NK-92 (cell line): Measurements from ENCODE around the gene BRAT1.
"Not testable (repeated sequence)": the region's sequence is repeated elsewhere in the genome, so short reads cannot be mapped to it uniquely, and the experiment has no call there.

Experiments
- DNase-seq: peaks from one replicate; lab custom pipeline; 2025; ENCODE audit not compliant: unreplicated experiment; lab: John Stamatoyannopoulos, UW

BRAT1 gene

DNA sequence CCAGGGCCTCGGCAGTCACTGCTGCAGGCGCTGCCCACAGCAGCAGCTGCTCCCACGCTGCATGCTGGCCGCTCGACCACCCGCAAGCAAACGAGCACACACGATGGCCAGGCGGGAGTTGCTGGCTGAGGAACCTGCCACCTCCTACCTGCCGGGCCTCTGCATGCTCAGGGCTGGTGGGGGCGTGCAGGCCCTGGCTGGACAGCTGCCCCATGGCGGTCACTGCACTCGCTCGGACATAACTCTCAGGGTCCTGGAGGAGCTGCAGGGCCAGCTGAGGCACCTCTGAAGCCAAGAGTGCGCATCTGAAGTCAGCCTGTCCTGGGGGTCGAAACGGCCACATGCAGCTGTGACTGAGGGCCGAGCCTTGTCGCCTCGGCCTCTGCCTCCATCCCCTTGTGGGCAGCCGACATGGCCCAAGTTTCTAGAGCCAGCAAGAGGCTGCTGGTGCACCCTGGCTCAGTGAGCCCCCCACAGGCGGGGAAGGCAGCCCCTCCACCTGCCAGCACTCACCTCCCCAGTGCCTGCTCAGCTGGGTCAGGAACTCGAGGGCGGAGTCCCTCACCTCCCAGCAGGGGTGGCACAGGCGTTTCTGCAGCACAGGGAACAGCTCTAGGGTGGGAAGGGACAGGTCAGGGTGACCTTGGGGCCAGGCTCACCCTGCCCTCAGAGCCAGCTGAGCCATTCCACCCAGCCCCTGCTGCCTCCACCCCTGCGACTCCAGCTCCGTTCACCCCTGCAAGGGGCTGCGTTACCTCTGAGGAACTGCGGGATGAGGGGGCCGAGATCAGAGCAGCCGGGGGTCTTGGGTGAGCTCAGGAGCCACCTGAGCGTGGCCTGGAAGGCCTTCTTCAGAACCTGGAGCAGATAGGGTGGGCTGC, 16.1 kb downstream of the BRAT1 start:
- DNase-seq, result no peak

DNA sequence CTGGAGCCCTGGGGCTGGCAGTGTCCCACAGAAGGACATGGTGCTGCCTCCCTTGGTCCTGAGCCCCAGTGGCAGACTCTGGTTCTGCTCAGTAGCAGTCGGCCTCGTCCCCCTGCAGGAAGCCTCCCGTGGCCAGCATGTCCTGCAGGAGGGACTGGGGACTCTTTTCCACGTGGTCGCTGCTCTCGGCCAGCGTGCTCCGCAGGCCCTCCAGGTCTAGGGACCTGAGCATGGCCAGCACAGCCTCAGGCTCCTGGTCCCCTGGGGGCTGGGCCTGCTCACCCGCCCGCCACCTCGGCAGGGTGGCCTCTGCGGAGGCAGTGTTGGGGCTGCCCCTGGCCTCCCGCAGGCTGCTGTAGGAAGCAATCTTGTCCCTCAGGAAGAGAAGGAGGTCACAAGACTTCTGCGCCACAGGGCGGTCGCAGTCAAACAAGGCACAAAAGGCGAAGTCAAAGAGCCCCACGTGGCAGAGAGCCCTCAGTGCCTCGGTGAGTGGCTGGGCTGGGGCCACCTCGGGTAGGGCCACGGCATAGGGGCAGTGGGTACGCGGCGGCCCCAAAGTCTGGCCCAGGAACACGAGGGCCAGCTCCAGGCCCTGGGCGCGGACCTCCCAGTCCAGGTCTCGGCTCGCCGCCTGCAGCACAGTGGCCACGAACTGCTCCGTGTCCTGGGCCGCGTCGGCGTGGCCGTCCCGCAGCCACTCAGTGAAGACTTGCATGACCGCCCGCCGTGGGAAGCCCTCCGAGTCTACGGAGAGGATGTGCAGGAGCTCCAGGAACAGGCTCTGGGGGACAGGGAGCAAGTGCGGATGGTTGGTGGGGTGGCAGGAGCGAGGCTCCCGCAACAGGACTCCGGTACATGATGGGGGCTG, 17.1 kb downstream of the BRAT1 start:
- DNase-seq, result no peak

DNA sequence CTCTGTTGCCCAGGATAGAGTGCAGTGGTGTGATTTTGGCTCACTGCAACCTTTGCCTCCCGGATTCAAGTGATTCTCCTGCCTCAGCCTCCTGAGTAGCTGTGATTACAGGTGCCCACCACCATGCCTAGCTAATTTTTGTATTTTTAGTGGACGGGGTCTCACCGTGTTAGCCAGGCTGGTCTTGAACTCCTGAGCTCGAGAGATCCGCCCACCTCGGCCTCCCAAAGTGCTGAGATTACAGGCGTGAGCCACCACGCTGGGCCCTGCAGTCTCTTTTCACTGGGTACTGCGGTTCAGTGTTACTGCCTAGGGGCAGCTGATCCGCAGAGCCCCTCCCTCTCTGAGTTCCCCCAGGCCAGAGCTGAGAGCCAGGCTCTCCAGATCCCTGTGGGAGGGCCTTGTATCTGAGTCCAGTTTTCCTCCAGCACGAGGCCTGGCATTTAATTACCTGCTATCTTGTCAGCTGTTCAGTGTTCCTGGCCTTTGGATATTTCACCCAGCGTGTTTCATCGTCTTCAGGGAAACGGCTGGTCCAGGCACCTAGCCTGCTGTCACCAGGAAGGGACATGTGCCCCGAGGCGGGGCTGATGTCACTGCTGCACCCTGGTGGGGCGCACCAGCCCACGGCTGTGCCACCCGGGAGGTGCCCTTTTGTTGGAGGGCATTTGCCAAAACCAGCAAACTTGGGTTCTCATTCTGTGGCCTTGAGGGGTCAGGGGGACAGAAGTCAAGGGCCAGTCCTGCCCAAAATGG, 19.3 kb downstream of the BRAT1 start:
- DNase-seq, result not testable (repeated sequence)

DNA sequence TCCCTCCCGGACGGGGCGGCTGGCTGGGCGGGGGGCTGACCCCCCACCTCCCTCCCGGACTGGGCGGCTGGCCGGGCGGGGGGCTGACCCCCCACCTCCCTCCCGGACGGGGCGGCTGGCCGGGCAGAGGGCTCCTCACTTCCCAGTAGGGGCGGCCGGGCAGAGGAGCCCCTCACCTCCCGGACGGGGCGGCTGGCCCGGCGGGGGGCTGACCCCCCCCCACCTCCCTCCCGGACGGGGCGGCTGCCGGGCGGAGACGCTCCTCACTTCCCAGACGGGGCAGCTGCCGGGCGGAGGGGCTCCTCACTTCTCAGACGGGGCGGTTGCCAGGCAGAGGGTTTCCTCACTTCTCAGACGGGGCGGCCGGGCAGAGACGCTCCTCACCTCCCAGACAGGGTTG, 21.1 kb downstream of the BRAT1 start:
- DNase-seq, result not testable (repeated sequence)

DNA sequence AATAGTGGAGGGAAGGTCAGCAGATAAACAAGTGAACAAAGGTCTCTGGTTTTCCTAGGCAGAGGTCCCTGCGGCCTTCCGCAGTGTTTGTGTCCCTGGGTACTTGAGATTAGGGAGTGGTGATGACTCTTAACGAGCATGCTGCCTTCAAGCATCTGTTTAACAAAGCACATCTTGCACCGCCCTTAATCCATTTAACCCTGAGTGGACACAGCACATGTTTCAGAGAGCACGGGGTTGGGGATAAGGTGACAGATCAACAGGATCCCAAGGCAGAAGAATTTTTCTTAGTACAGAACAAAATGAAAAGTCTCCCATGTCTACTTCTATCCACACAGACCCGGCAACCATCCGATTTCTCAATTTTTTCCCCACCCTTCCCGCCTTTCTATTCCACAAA, 21.8 kb downstream of the BRAT1 start:
- DNase-seq, result not testable (repeated sequence)

DNA sequence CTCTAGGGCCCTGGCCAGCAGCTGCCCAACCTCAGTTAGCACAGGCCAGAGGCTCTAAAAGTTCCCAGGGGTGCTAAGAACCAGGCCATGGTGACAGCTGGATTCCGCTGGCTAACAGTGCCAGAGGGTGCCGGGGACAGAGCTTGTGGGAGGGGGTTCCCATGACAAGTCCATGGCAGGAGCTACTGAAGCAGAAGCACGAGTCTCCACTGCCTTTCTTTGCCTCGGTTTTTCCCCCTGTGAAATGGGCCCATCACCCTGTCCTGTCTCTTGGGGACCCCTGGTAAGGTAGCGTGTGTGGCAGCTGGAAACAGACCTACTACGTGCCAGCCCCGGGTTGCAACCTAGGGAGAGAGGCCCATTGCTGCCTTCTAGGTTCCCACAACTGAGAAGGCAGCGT, 22.5 kb downstream of the BRAT1 start:
- not testable (repeated sequence) for DNase-seq

DNA sequence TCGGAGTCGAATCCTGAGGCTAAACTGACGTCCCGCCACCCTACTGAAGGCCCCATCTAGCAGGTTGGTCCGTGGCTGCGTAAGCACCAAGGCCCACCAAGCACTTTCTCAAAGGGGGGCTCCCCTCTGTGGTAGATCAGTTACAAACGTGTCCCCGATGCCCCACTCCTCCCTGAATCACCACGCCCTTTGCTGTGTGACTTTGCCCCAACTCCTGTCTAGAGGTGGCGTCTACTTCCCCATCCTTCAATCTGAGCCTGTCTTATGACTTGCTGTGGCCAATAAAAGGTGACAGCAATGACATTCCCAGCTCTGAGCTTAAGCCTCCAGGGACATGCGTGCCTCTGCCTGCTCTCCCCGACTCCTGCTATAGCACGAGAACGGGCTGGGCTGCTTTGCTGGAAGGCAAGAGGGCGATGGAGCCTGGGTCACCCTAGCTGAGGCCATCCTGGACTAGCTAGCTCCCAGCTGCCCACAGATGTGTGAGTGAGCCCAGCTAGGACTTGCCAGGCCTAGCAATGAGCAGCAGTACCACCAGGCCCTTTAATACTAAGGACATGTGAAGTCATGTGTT, 23.0 kb downstream of the BRAT1 start:
- not testable (repeated sequence) for DNase-seq

DNA sequence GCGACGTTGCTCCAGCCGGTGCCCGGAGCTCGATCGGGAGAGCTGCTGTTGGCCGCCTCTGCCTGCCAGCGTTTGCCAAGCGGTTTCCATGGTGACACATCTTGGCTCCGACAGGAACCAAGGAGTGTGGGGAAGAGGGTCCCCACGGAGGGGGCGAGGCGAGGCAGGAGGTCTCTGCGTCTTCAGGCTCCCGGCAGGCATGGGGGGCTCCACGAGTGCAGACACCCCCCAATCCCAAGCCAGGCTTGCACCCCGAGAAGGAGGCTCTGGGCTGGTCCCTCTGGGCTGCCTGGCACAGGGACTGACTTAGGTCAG, 23.6 kb downstream of the BRAT1 start:
- not testable (repeated sequence) for DNase-seq

DNA sequence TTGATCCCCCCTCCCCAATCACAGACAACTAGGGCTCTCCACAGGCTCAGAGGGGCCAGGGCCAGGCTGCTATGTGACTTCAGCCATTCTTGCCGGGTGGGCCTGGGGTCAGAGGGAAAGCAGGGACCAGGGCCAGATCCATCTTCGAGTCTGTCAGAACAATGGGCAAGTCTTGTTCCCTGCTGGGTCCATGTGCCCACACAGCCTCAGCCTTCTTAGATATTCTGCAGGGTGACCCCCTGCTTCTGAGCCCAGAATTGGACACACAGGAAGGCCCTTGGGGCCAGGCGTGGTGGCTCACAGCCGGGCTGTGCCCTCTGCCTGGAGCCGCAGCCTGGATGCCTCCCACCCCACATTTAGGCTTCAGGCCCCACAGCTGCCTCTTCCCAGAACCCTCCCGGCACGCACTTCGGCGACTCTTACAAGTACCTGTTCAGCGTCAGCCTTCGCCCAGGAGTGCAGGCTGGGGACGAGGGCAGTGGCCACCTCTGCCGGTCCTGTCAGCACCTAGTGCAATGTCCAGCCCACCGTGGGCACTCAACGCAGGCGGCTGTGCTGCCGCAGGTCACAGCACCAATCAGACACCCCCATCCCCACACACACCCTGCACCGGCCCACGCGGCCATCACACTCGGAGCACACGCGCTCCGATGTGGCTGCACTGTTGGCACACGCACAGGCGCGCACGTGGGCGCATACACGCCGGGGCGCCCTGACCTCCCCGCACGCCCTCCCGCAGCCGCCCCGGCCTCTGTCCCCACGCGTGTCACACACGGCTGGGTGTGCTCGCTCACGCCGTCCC, 24.1 kb downstream of the BRAT1 start:
- not testable (repeated sequence) for DNase-seq

DNA sequence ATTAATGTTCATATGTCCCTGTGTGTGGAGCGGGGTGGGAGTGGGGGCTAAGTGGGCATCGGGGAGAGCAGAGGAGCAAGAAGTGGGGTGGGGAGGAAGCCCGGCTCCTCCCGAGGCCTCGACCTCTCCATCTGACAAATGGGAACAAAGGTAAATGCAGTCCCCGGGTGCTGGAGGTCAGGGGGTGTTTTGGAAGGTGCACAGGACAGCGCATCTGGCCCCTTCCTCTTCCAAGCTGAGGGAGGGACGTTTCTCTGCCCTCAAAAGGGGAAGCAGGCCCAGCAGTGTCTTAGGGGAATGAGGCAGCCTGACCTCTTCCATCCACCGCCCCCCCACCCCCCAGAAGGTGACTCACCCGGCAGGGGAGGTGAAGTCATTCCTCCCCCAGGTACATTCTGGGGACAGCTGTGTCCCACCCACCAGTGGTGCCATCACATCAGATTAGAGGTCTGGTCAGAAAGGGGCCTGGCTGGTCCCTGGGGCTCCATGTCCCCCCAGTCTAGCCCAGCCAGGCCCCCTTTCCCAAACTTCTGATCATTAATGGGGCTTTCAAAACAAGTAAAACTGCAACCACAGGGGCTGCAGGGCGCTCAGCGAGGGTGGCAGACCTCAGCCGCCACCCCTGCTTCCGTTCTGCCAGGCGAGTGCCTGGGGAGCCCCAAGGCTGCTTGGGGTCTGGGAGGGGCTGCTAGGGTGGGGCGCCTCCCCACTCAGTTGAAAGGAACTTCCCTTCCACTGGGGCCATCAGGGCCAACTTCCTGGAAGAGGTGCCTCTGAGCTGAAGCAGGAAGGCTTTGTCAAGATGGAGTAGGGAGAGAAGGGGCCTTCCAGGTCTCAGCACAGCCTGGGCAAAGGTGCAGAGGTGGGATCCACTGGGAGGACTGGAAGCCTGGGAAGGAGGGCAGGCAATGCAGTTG, 25.0 kb downstream of the BRAT1 start:
- DNase-seq, result no peak

DNA sequence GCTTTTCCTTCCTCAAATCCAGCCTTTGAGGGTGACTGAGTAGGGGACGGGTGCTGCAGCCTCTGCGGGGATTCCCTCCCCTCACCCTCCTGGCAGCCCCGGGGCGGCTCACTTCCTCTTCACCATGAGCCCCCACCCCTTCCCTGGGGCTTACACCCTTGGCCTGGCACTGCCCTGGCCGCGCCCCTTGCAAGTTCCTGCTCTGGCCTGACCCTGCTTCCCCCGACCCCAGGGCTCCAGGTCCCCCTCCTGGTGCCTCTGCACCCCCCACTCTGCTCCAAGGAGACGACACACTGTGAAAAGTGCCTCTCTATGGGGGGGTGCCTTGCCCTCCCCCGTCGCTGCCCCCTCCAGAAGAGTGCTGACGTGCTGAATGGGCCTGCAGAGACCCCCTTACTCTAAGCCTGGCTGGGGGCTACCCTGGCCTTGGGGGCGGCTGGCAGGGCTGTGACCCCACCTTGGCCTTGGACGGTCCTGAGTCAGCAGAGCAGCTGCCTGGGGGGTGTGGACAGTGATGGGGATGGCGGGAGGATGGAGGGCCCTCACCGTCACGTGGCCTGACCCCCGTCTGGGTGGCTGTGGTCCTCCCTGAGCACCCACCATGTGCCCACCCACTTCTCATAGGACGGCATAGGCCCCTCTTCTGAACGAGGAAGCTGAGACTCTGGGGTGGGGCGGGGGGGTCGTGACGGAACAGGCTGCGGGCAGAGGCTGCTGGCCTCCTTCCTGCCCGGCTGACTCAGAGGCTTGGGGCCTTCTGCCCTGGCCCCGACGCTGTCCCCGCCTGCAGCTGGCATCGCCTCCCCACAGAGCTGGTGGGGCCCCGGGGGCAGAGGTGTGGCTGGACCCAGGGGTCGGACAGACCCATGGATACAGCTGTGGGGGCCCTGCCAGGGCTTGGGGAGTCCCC, 25.9 kb downstream of the BRAT1 start:
- no peak for DNase-seq

DNA sequence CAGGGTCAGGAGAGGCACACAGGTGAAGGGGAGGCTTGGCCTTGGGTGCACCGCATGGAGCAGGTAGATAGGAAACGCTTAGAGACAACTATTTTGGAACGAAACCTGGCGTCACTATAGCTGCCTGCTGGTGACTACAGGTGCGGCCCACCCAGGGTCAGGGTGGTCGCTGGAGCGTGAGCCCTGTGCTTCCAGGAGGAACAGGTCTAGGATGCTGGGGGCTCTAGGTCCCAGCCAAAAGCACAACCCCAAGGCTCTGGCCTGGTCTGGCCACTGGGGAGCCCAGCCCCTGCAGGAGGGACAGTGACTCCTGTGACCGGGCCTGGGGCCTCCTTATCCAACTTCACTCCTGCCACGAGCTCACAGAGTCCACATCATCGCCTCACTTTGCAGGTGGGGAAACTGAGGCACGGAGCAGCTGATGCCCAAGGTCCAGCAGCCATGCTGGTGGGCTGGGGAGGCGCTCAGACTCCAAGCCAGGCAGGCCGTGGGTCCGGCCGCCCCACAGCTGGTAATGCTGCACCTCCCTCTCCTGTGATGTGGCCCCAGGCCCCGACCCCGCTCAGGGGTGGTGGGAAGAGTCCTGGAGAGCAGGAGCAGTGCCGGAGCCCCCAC, 26.7 kb downstream of the BRAT1 start:
- no peak for DNase-seq

DNA sequence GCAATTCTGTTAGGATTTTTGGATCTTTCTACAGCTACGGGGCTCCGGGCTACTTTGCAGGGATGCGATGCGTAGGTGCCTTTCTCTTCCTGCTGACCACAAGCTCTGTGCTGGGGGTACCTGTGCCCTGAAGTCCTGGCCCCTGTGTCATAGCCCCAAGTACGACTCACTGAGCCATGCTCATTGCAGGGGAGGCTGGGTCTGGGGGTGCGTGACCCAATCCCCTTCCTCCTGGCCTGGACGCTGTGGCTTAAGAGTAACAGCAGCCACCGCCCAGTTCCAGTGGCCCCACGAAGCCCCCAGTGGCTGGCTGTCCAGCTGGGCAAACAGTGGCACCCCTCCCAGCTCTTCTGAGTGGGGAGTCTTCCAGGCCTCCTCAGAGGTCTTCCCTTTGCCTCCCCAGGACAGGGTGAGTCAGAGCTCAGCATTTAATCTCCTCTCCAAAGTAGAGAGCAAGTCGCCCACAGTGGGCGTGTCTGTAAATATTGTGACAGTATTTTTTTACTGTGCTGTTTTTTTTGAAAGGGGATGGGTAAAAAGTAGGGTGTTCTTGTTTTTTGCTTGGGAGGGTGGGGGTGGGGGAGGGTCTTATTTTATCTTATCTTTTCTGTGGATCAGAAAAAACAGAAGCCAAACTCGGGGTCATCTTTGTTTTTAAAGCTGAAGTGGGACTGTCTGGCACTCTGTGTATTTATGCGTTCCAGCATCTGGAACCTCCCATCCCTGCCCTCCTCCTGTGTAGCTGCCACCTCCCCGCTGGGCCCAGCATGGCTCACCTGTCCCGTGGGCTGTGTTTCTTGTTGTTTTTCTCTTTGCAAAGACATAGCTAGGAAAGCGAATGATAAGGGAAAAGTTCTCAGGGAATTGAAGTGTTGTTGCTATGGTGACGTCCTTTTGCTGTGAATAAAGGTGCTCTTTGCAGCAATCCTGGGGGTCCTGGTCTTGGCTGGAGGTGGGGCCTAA, 27.5 kb downstream of the BRAT1 start:
- DNase-seq, result no peak

DNA sequence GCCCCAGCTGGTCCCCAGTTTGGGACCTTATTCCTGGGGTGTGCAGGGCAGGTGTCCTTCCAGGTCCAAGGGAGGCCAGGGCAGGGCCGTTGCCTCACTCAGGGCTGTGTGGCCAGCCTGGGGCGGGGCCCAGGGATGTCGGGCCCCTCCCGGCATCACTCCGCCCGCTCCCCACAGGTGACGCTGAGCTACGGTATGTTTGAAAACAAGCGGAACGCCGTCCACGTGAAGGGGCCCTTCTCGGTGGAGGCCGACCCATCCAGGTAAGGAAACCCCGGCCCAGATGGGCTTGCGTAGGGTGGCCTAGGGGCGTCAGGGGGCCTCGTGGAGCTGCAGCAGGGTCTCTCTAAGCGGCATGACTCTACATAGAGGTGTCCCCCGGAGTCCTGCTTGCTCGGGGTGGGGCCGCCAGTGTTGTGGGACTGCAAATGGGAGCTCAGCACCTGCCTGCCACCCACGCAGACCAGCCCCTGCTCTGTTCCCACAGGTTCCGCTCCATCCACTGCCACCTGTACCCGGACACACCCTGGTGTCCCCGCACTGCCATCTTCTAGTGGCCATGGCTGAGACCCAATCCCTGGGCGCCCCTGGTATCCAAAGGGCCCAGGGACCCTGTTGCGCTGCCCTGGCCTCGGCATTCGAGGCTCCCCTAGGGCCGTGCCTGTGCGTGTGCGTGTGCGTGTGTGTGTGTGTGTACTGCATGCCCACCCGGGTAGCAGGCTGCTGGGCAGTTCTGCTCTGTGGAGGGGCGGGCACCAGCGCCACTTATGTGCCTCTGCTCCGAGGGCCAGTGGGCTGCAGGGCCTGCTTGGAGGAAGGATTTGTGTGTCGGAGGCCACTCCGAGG, 28.4 kb downstream of the BRAT1 start:
- no peak for DNase-seq
